Suprapubic skin (tissue), 3 donors: ENCODE data around the gene PLS1.

Experiments
- EP300 ChIP-seq: sonication (generic); formaldehyde crosslinking; IDR thresholded peaks from one replicate; pipeline ENCODE4 v1.6.1; 2017; ENCODE audit warnings: antibody characterized with exemption
- POLR2A ChIP-seq, 2 donors: fragments of 450-650 bp; IDR thresholded peaks; one replicate each; pipeline ENCODE4 v1.6.1; 2017; ENCODE audit warnings: antibody characterized with exemption in 2 of 2, mild to moderate bottlenecking in 2 of 2, moderate library complexity in 2 of 2
- TF ChIP-seq, protein P1 (sequence below), 2 donors: fragments of 200-600 bp in 1 of 2; fragments of 450-650 bp in 1 of 2; sonication (generic) in 1 of 2; IDR thresholded peaks; one replicate each; pipeline ENCODE4 v1.5.1; 2016 to 2019; ENCODE audit warnings: antibody characterized with exemption in 2 of 2, mild to moderate bottlenecking in 1 of 2, moderate library complexity in 1 of 2

- TF ChIP-seq EP300 (no peak), POLR2A (IDR thresholded peaks at IDR 0.05) (no peak)
- TF ChIP-seq, protein P1, sequence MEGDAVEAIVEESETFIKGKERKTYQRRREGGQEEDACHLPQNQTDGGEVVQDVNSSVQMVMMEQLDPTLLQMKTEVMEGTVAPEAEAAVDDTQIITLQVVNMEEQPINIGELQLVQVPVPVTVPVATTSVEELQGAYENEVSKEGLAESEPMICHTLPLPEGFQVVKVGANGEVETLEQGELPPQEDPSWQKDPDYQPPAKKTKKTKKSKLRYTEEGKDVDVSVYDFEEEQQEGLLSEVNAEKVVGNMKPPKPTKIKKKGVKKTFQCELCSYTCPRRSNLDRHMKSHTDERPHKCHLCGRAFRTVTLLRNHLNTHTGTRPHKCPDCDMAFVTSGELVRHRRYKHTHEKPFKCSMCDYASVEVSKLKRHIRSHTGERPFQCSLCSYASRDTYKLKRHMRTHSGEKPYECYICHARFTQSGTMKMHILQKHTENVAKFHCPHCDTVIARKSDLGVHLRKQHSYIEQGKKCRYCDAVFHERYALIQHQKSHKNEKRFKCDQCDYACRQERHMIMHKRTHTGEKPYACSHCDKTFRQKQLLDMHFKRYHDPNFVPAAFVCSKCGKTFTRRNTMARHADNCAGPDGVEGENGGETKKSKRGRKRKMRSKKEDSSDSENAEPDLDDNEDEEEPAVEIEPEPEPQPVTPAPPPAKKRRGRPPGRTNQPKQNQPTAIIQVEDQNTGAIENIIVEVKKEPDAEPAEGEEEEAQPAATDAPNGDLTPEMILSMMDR (IDR thresholded peaks at IDR 0.05), result no peak
Observed at GRCh38 chr3:142646020-142646785, 50.0 kb downstream of the PLS1 start.
